CD14-positive monocyte (primary cell): ENCODE results near the gene CALD1. TPM values are rescaled to one million over a fixed set of nuclear protein-coding genes. Genes with fewer than 3 reads are reported as not detected.

Experiments used
- DNase-seq, 3 donors: peaks; one replicate each; pipeline ENCODE4 v3.0.0-alpha.2; 2011 to 2022
- H2AFZ ChIP-seq: 2 replicates; pipeline ENCODE4 v1.6.0; 2012; ENCODE audit warnings: mild to moderate bottlenecking, low read depth, low read length, inconsistent platforms; ENCODE audit not compliant: insufficient read depth, poor library complexity, severe bottlenecking
- H3K27ac ChIP-seq, 2 donors: 1 replicate in 1 of 2; 2 replicates in 1 of 2; pipeline ENCODE4 v1.5.1; 2012 to 2013; ENCODE audit warnings: low read length in 2 of 2, control low read depth in 1 of 2, inconsistent platforms in 1 of 2, low read depth in 1 of 2, mild to moderate bottlenecking in 1 of 2
- H3K27me3 ChIP-seq, 2 donors: one replicate each; pipeline versions ENCODE4 v1.6.0 to v1.6.1; 2011 to 2013; ENCODE audit warnings: low read length in 2 of 2; ENCODE audit not compliant: control insufficient read depth in 2 of 2, insufficient read depth in 2 of 2
- H3K36me3 ChIP-seq, 2 donors: replicated peaks in 1 of 2; 1 replicate in 1 of 2; 2 replicates in 1 of 2; pipeline versions ENCODE4 v1.5.1 to v1.6.1; 2012 to 2013; ENCODE audit warnings: low read length in 2 of 2, control low read depth in 1 of 2, inconsistent platforms in 1 of 2, mild to moderate bottlenecking in 1 of 2; ENCODE audit not compliant: insufficient read depth in 2 of 2, control insufficient read depth in 1 of 2
- H3K4me1 ChIP-seq, 2 donors: 1 replicate in 1 of 2; 2 replicates in 1 of 2; pipeline versions ENCODE4 v1.5.1 to v1.6.1; 2012 to 2013; ENCODE audit warnings: low read length in 2 of 2, control low read depth in 1 of 2, inconsistent platforms in 1 of 2, mild to moderate bottlenecking in 1 of 2, moderate library complexity in 1 of 2; ENCODE audit not compliant: insufficient read depth in 2 of 2, control insufficient read depth in 1 of 2
- H3K4me2 ChIP-seq: replicated peaks from 2 replicates; pipeline ENCODE3; 2012; ENCODE audit warnings: low read length, moderate library complexity, mild to moderate bottlenecking; ENCODE audit not compliant: poor library complexity, severe bottlenecking; ENCODE audit errors: extremely low read depth
- H3K4me3 ChIP-seq, 3 experiments: fragments of 200-600 bp in 1 of 3; sonication (generic) in 1 of 3; replicated peaks in 1 of 3; 1 replicate in 2 of 3; 2 replicates in 1 of 3; pipeline ENCODE4 v1.5.1; 2011 to 2013; ENCODE audit warnings: low read length in 3 of 3, mild to moderate bottlenecking in 3 of 3, control low read depth in 2 of 3, low read depth in 2 of 3, inconsistent platforms in 1 of 3, moderate library complexity in 1 of 3
- H3K79me2 ChIP-seq: 2 replicates; pipeline ENCODE4 v1.6.0; 2012; ENCODE audit warnings: mild to moderate bottlenecking, control low read depth, inconsistent platforms, low read length, moderate library complexity; ENCODE audit not compliant: insufficient read depth
- H3K9ac ChIP-seq: 2 replicates; pipeline ENCODE4 v1.6.0; 2017; ENCODE audit warnings: low read length, mild to moderate bottlenecking; ENCODE audit not compliant: insufficient read depth, poor library complexity, severe bottlenecking
- H3K9me3 ChIP-seq, 2 donors: replicated peaks in 1 of 2; 1 replicate in 1 of 2; 2 replicates in 1 of 2; pipeline versions ENCODE4 v1.5.1 to v1.6.1; 2012 to 2013; ENCODE audit warnings: low read length in 2 of 2, control low read depth in 1 of 2; ENCODE audit not compliant: control insufficient read depth in 1 of 2, insufficient read depth in 1 of 2
- H4K20me1 ChIP-seq: 2 replicates; pipeline ENCODE4 v1.6.0; 2012; ENCODE audit warnings: mild to moderate bottlenecking, low read length, control low read depth, moderate library complexity; ENCODE audit not compliant: insufficient read depth
- H3K27ac Mint-ChIP-seq, 7 donors: one replicate each; pipeline ENCODE4 v1.8.0; 2020; ENCODE audit warnings: mild to moderate bottlenecking in 7 of 7, mixed read lengths in 7 of 7, moderate library complexity in 6 of 7, inconsistent platforms in 2 of 7
- H3K27me3 Mint-ChIP-seq, 3 donors: one replicate each; pipeline ENCODE4 v1.8.0; 2021 to 2022; ENCODE audit warnings: low read depth in 3 of 3, mild to moderate bottlenecking in 3 of 3, mixed read lengths in 3 of 3, moderate library complexity in 3 of 3, inconsistent platforms in 1 of 3
- H3K36me3 Mint-ChIP-seq, 2 donors: one replicate each; pipeline ENCODE4 v1.8.0; 2020; ENCODE audit warnings: mixed read lengths in 2 of 2, inconsistent platforms in 1 of 2, mild to moderate bottlenecking in 1 of 2
- H3K4me1 Mint-ChIP-seq: one replicate; pipeline ENCODE4 v1.8.0; 2020; ENCODE audit warnings: mild to moderate bottlenecking, mixed read lengths
- H3K4me3 Mint-ChIP-seq, 2 donors: one replicate each; pipeline ENCODE4 v1.8.0; 2020; ENCODE audit warnings: mild to moderate bottlenecking in 2 of 2, mixed read lengths in 2 of 2, moderate library complexity in 1 of 2
- H3K9me3 Mint-ChIP-seq, 7 donors: one replicate each; pipeline ENCODE4 v1.8.0; 2020 to 2022; ENCODE audit warnings: mixed read lengths in 7 of 7, mild to moderate bottlenecking in 6 of 7, moderate library complexity in 6 of 7, inconsistent platforms in 2 of 7
- CTCF ChIP-seq: fragments of 200-600 bp; IDR thresholded peaks from one replicate; pipeline ENCODE4 v1.8.0; 2022; ENCODE audit warnings: antibody characterized with exemption, mild to moderate bottlenecking
- WGBS: methylation state at CpG from one replicate; pipeline ENCODE4 v1.1.5; 2013; ENCODE audit warnings: missing lambda C conversion rate; ENCODE audit not compliant: insufficient coverage; 5-methylcytosine and 5-hydroxymethylcytosine counted together
- intact Hi-C, 2 donors: fragments of 100-400 bp; cut with micrococcal nuclease; formaldehyde crosslinking; loops; one replicate each; pipeline versions ENCODE4 v1.15.0 to v1.15.1; 2023
- polyA plus RNA-seq, 3 donors: library from polyadenylated mRNA; depleted of rRNA in 1 of 3; unstranded in 2 of 3; stranded (reverse) in 1 of 3; fragments of 300-500 nt in 2 of 3; fragments of >200 nt in 1 of 3; fragmentation: Illumina TruSeq in 2 of 3; gene quantifications; 1 replicate in 2 of 3; 2 replicates in 1 of 3; pipeline ENCODE4 v1.2.3, GENCODE V29; 2012 to 2021

CALD1 gene
- polyA plus RNA-seq, 3 donors = 0.18 TPM; not detected in 2

- WGBS = 81% methylated on average over 2 of the region's 6 CpGs
- intact Hi-C loops = no loop called here
- Histone ChIP-seq H3K9ac (no peak overlapping the region), H3K4me2 (no peak overlapping the region), H3K79me2 (no peaks in the 10 kb centered on the region), H3K4me1 (no peaks in the 10 kb centered on the region), H2AFZ (no peak overlapping the region), H3K36me3 (no peaks in the 10 kb centered on the region), H4K20me1 (no peaks in the 10 kb centered on the region), H3K9me3 (no peaks in the 10 kb centered on the region), H3K27me3 (no peaks in the 10 kb centered on the region), H3K27ac (no peak overlapping the region), H3K4me3 (no peak overlapping the region)
- Mint-ChIP-seq H3K4me1 (no peaks in the 10 kb centered on the region), H3K27ac (no peak overlapping the region), H3K4me3 (no peak overlapping the region), H3K9me3 (peaks cover 0 to 2% (median 1%) of the 10 kb centered on the region in 7 donors), H3K36me3 (no peaks in the 10 kb centered on the region), H3K27me3 (peaks cover 0 to 2% (median 0%) of the 10 kb centered on the region in 3 donors)
- TF ChIP-seq CTCF = no peak
- DNase-seq = no peak
Measured at GRCh38 chr7:134836447-134836846, 57.0 kb downstream of the CALD1 start.

GRCh38 chr7:134839298-134839697 is 59.9 kb downstream of the CALD1 start:
- no peak for TF ChIP-seq CTCF
- Histone ChIP-seq H2AFZ (no peak overlapping the region), H3K9me3 (no peaks in the 10 kb centered on the region), H3K4me2 (no peak overlapping the region), H3K27ac (no peak overlapping the region), H3K79me2 (no peaks in the 10 kb centered on the region), H3K36me3 (no peaks in the 10 kb centered on the region), H3K9ac (no peak overlapping the region), H3K4me1 (no peaks in the 10 kb centered on the region), H4K20me1 (no peaks in the 10 kb centered on the region), H3K4me3 (no peak overlapping the region), H3K27me3 (no peaks in the 10 kb centered on the region)
- Mint-ChIP-seq H3K4me3 (no peak overlapping the region), H3K27me3 (peaks cover 0 to 4% (median 1%) of the 10 kb centered on the region in 3 donors), H3K9me3 (peaks cover 0 to 7% (median 0%) of the 10 kb centered on the region in 7 donors), H3K4me1 (no peaks in the 10 kb centered on the region), H3K27ac (no peak overlapping the region), H3K36me3 (no peaks in the 10 kb centered on the region)
- DNase-seq = no peak
- intact Hi-C loops = no loop called here
